CD4-positive, alpha-beta T cell treated with Interferon alpha-2 for 1 hour (primary cell): ENCODE results near the gene TFE3.
"Not testable (repeated sequence)": the region's sequence is repeated elsewhere in the genome, so short reads cannot be mapped to it uniquely, and the experiment has no call there.

Experiments used
- DNase-seq, 2 donors: peaks; one replicate each; pipeline ENCODE4 v3.0.0-alpha.2; 2020 to 2022

Gene TFE3

DNA sequence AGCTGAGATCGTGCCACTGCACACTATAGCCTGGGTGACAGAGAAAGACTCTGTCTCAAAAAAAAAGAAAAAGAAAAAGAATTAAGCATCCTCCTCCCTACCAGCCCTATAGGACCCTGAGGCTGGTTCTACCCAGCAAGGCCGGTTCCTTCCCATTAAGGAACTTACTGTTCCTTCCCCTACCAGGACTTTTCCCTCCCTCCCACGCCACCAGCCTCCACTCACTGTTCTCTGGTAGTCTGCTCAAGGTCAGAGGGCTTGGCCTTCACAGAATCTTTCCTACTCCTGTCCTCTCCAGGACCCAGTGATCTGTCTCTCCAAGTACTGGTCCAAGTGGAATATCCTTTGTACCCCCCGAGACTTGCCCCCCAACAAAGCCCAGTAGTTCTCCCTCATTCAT is 42.5 kb downstream of the TFE3 start:
- DNase-seq, result no peak

DNA sequence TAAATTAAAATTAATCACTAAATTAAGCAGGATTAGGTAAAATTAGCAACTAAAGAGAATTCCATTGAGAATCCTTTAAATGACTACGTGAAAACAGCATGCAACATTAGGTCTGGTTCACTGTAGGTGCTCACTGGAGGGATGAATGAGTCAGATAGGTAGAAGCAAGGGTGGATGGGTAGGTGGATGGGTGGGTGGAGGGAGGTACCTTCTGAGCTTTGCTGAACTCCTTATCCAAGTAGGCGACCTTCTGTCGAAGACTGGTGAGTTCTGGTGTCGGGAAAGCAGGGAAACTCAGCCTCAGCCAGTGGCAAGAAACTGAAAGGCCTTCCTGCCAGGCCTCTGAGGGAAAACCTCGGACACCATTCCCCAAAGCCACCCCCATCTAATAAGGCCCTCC is 44.1 kb downstream of the TFE3 start:
- no peak for DNase-seq

DNA sequence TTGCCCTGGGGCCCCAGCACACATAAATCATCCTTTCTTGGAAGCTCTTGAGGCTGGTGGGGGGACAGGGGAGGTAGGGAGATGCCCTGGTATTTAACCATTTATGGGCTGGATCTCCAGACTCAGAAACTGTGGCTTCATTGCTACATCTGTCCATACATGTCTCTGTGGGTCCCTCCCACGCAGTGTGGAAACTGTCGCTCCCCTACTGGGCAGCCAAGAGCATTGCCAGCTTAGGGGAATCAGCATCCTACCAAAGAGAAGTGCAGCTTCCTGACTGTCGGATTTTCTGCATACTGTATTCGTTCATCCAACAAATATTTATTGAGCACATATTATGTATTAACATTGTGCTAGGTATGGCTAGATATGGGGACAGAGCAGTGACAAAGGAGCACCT is 44.8 kb downstream of the TFE3 start:
- no peak for DNase-seq

DNA sequence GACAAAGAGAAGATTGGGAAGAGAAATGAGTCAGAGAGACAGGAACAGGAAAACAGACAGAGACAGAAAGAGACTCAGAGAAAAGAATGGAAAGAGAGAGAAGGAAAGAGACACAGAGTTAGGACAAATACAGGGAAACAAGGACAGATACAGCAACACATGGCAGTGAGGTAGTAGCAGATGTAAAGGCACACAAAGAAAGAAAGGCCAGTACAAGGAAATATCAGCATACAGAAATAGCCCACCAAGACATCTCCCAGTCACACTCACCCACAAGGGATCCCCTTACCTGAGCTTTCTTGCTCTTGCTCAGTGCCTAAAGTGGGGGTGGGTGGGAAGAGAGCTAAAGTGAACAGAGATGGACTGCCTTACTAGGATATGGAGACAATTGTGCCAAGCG is 45.3 kb downstream of the TFE3 start:
- no peak for DNase-seq

DNA sequence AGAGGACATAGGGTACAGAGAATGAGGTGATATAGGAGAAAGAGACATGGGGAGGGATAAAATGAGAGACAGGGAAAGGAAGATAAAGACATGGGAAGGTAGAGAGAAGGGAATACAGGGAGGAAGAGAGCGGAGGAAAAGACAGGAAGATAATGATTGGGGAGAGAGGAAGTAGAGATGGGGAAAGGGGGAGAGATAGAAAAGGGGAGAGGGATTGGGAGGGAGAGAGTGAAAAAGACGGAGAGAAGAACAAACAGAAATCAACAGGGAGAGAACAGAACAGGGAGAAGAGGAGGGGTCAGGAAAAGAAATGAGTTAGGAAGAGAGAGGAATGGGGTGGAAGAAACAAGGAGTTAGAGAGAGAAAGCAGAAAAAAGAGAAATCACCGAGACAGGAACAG is 45.7 kb downstream of the TFE3 start:
- DNase-seq, result no peak

DNA sequence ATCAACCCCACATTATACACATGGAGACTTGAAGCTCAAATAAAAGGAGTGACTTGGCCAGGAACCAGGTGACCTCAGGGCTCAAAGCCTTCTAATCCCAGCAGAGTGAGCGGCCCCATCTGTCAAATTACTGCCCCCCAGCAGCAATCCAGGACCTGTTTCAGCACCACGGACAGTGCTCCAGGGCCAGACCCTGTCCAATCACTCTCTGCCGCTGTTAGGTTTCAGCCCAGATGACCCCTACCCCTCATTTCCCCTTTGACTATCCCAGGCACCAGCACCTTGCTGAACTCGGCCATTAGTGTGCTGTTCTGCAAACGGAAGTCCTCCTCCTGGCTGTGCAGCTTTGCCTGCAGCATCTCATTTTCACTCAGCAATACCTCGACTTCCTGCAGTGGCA is 46.2 kb downstream of the TFE3 start:
- DNase-seq, result no peak

DNA sequence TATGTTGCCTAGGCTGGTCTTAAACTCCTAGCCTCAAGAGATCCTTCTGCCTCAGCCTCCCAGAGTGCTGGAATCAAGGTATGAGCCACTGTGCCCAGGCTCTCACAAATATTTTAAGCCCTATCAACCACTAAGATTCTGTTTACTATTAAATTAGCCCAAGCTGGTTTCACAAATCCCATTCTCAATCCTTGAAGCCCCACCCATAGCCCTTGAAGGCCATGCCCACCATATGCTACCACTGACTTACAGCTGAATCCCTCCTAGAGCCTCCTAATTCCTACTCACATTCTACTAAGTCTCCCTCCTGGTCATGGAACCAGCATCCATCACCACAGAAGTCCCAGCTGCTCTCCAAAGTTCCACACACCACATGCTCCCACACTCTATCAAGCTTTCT is 50.8 kb downstream of the TFE3 start:
- DNase-seq, result no peak

DNA sequence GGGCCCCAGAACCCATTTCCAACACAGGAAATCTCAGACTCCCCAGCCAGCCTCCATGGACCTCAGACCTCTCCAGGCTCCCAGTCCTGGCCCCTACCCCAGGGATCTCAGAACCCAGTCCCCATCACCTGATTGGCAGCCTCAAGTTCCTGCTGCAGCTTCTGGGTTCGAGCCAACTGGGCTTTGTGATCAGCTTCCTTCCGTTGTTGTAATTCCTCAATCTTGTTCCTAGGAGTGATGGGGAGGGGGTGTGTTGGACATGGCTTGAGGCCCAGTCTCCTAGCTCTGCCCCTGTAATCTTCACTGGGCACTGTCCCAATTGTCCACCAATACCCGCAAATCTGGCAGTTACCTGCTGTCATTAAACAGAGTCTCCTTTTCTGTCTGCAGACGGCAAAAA is 53.7 kb downstream of the TFE3 start:
- no peak for DNase-seq

DNA sequence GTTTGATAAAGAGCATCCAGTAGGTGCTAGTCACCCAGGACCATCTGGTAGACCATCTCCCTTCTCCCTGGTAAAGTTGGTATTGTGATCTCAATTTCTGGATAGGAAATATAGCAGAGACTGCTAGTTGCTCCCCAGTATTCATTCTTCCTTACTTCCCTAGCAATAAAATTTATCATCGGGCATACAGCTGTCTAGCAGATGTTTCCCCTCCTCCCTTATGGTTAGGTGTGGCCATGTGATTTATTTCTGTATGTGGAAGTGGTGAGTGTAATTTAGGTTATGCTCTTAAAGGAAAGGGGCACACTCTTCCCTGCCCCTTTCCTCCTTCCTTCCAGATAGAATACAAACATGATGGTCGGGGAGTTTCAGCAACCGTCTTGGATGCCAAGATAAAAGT is 59.3 kb downstream of the TFE3 start:
- DNase-seq, result no peak

DNA sequence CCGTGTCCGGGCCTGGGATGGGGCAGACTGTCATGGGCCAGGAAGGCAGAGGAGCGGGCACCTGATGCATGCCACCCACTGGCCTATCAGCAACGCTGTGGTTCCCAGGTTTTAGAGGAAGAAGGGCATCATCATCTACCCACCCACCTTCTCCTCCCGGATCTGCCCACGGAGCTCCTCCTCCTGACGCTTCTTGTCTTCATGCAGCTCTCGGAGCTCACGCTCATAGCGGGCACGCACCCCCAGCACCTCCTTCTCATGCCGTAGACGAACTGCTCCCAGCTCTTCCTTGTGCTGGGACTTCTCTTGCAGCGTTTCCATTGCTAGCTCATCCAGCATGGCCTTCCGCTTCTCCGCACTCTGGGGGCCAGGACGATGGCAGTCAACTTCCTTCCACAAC is 60.1 kb downstream of the TFE3 start:
- no peak for DNase-seq

DNA sequence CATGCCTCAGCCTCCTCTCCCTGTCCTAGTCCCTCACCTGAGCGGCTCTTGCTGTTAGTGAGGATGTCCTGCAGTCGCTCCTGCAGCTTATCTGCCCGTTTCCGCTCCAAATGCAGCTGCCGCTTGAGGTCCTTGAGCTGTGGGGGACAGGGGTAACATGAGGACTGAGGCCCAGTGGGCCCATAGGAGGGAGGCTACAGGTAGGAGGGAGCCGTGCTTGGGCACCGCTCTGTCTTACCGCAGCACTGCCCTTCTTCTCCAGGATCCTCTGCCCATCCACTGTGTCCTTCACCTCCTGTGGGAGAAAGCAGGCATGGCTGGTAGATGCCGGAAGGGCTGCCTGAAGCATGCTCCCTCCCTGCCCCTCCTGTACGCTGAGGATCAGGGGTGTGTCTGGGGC is 62.0 kb downstream of the TFE3 start:
- no peak for DNase-seq

DNA sequence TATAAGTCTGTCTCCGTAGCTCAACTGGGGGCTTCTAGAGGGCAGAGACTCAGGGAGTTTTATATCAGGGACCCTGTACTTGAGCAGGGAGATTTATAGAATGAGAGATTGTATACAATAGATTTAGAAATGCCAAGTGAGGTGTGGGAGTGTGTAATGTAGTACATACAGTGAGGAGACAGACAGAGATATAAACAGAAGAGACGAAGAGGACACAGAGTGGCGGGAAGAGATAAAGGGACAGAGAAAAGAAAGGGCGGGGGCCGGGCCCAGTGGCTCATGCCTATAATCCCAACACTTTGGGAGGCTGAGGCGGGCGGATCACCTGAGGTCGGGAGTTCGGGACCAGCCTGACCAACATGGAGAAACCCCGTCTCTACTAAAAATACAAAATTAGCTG is 62.8 kb downstream of the TFE3 start:
- DNase-seq, result not testable (repeated sequence)
